ENCODE measurements around the gene PDE6A.

DNA sequence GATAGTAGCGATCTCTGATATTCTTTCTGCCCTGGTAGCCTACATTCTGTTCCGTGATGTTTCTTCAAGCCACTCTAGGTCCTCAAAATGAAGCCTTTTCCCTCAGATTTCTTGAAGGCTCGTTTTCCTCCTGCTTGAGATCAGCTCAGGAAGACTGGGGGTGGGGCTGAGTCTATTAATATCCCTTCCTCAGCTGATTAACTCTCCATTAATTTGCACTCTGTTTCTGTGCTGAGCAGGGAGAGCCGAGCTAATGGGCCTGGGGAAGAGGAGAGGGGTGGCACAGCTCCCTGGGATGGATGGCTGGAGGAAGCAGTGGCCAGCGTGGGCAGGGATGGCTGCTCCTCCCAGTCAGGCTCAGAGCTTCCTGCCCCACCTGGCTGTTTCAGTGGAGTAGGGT is 121.2 kb downstream of the PDE6A start:
- TF ChIP-seq, protein P1, sequence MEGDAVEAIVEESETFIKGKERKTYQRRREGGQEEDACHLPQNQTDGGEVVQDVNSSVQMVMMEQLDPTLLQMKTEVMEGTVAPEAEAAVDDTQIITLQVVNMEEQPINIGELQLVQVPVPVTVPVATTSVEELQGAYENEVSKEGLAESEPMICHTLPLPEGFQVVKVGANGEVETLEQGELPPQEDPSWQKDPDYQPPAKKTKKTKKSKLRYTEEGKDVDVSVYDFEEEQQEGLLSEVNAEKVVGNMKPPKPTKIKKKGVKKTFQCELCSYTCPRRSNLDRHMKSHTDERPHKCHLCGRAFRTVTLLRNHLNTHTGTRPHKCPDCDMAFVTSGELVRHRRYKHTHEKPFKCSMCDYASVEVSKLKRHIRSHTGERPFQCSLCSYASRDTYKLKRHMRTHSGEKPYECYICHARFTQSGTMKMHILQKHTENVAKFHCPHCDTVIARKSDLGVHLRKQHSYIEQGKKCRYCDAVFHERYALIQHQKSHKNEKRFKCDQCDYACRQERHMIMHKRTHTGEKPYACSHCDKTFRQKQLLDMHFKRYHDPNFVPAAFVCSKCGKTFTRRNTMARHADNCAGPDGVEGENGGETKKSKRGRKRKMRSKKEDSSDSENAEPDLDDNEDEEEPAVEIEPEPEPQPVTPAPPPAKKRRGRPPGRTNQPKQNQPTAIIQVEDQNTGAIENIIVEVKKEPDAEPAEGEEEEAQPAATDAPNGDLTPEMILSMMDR (IDR thresholded peaks at IDR 0.05) = no peak
- no peak for TF ChIP-seq EP300 (IDR thresholded peaks at IDR 0.05)
- TF ChIP-seq POLR2A (IDR thresholded peaks at IDR 0.05) = no peak

Data from tibial nerve (tissue), 4 donors.